HepG2 (cell line): ENCODE measurements around the gene OR10P1. TPM values are rescaled to one million over a fixed set of nuclear protein-coding genes. Genes with fewer than 3 reads are reported as not detected.

Experiments
- ATAC-seq: fragments of 200-7000 bp; cut with Tn5 transposase; 3 replicates; pipeline ENCODE4 v1.9.1; 2020; ENCODE audit warnings: mild to moderate bottlenecking, moderate library complexity
- BruUV-seq: library from RNA; stranded (reverse); fragments of 400-500 nt; replicated peaks from 2 replicates; lab custom pipeline; 2021; lab: Mats Ljungman, UMichigan
- CTCF ChIA-PET: fragments of 300-600 bp; formaldehyde crosslinking; extraction: SDS; loops from one replicate; lab custom pipeline; 2021; ENCODE audit warnings: low total read pairs, inconsistent platforms, low intra/inter-chr PET ratio; lab: Yijun Ruan, JAX
- POLR2A ChIA-PET: fragments of 350-600 bp; sonication (Branson Sonifier 250); formaldehyde crosslinking; loops from one replicate; lab custom pipeline; 2020; ENCODE audit warnings: antibody characterized with exemption, inconsistent platforms; lab: Yijun Ruan, JAX
- DNase-seq: peaks from one replicate; pipeline ENCODE4 v3.0.0-alpha.2; 2015; ENCODE audit warnings: low spot score
- FAIRE-seq: peaks from 3 replicates; lab custom pipeline; 2011; peaks lifted over from hg19 to GRCh38; lab: Jason Lieb, UNC
- H2AFZ ChIP-seq: one replicate; pipeline ENCODE4 v1.6.1; 2011; ENCODE audit warnings: low read length, inconsistent platforms
- H3K27ac ChIP-seq: fragments of 300-600 bp; 3 replicates; pipeline ENCODE4 v1.8.0; 2011; ENCODE audit warnings: mixed run types, mild to moderate bottlenecking, mixed read lengths, low read length, inconsistent platforms; ENCODE audit not compliant: insufficient read depth; ENCODE audit errors: extremely low read length
- H3K27me3 ChIP-seq, 2 experiments: fragments of 200-600 bp in 1 of 2; 2 replicates in 1 of 2; 3 replicates in 1 of 2; pipeline versions ENCODE4 v1.6.0 to v1.8.0; 2011; ENCODE audit warnings: low read length in 2 of 2, mild to moderate bottlenecking in 2 of 2, moderate library complexity in 2 of 2, inconsistent platforms in 1 of 2; ENCODE audit not compliant: insufficient read depth in 2 of 2, control insufficient read depth in 1 of 2
- H3K36me3 ChIP-seq, 2 experiments: fragments of 200-600 bp in 1 of 2; replicated peaks in 1 of 2; 2 replicates in 1 of 2; 3 replicates in 1 of 2; pipeline versions ENCODE4 v1.5.1 to v1.8.0; 2011; ENCODE audit warnings: low read length in 2 of 2, inconsistent platforms in 1 of 2; ENCODE audit not compliant: insufficient read depth in 2 of 2, control insufficient read depth in 1 of 2
- H3K4me1 ChIP-seq: 2 replicates; pipeline ENCODE4 v1.5.1; 2012; ENCODE audit warnings: low read length, inconsistent platforms; ENCODE audit not compliant: insufficient read depth
- H3K4me2 ChIP-seq: 2 replicates; pipeline ENCODE4 v1.6.0; 2011; ENCODE audit warnings: low read depth, low read length, inconsistent platforms
- H3K4me3 ChIP-seq, 3 experiments: fragments of 200-600 bp in 1 of 3; sonication (generic), shearing (Covaris generic) in 1 of 3; replicated peaks in 1 of 3; 2 replicates each; pipeline ENCODE4 v1.5.1; 2011 to 2016; ENCODE audit warnings: low read length in 3 of 3, inconsistent platforms in 2 of 3, low read depth in 2 of 3, mild to moderate bottlenecking in 2 of 3, control low read depth in 1 of 3, mixed read lengths in 1 of 3; ENCODE audit not compliant: insufficient read depth in 1 of 3
- H3K79me2 ChIP-seq: one replicate; pipeline ENCODE4 v1.6.1; 2011; ENCODE audit warnings: low read length, inconsistent platforms; ENCODE audit not compliant: insufficient read depth
- H3K9ac ChIP-seq: 2 replicates; pipeline ENCODE4 v1.6.0; 2011; ENCODE audit warnings: mild to moderate bottlenecking, low read depth, low read length, inconsistent platforms; ENCODE audit not compliant: insufficient read depth
- H3K9me3 ChIP-seq: 2 replicates; pipeline ENCODE4 v1.5.1; 2012; ENCODE audit warnings: mild to moderate bottlenecking, low read length
- H4K20me1 ChIP-seq: 2 replicates; pipeline ENCODE4 v1.6.0; 2011; ENCODE audit warnings: inconsistent platforms, mild to moderate bottlenecking, low read length, moderate library complexity; ENCODE audit not compliant: insufficient read depth
- DZIP1 ChIP-seq: sonication (generic); formaldehyde crosslinking; IDR thresholded peaks from 2 replicates; pipeline ENCODE4 v1.5.0; 2020; ENCODE audit warnings: mild to moderate bottlenecking, missing genetic modification reagents
- MBD4 ChIP-seq: IDR thresholded peaks from 2 replicates; pipeline ENCODE4 v1.6.1; 2012; ENCODE audit warnings: low read length, inconsistent platforms, borderline replicate concordance
- NR1H2 ChIP-seq: sonication (generic); formaldehyde crosslinking; IDR thresholded peaks from 2 replicates; pipeline ENCODE4 v1.8.1; 2022; ENCODE audit warnings: low read depth, missing genetic modification reagents, borderline replicate concordance
- PLSCR1 ChIP-seq: sonication (generic); formaldehyde crosslinking; IDR thresholded peaks from 2 replicates; pipeline ENCODE4 v1.5.0; 2020; ENCODE audit warnings: missing genetic modification reagents, mild to moderate bottlenecking, borderline replicate concordance
- PRDM4 ChIP-seq: sonication (generic); formaldehyde crosslinking; IDR thresholded peaks from 2 replicates; pipeline ENCODE4 v1.9.0; 2021; ENCODE audit warnings: missing genetic modification reagents, borderline replicate concordance
- TBP ChIP-seq: sonication (generic); formaldehyde crosslinking; IDR thresholded peaks from 2 replicates; pipeline ENCODE4 v1.5.0; 2020; ENCODE audit warnings: missing genetic modification reagents
- ZNF143 ChIP-seq: sonication (generic); formaldehyde crosslinking; IDR thresholded peaks from 2 replicates; pipeline ENCODE4 v1.4.0; 2020; ENCODE audit warnings: missing genetic modification reagents
- ZNF326 ChIP-seq: sonication (generic); formaldehyde crosslinking; IDR thresholded peaks from 2 replicates; pipeline ENCODE4 v1.4.0; 2020; ENCODE audit warnings: missing genetic modification reagents, borderline replicate concordance
- ZNF407 ChIP-seq: sonication (generic); formaldehyde crosslinking; IDR thresholded peaks from one replicate; pipeline ENCODE4 v1.5.1; 2020; ENCODE audit warnings: mild to moderate bottlenecking, missing genetic modification reagents; ENCODE audit errors: not compliant biosample characterization
- WGBS: methylation state at CpG from one replicate; pipeline ENCODE4 v1.1.6; 2017; ENCODE audit warnings: low lambda C conversion rate; 5-methylcytosine and 5-hydroxymethylcytosine counted together
- in situ Hi-C: cut with HindIII; loops from 2 replicates; pipeline ENCODE4 v1.10.0; 2017; ENCODE audit warnings: low pct_unique_long_range_greater_than_20kb; ENCODE audit not compliant: extremely low pct_ligation_motif_present
- intact Hi-C: fragments of 100-400 bp; cut with micrococcal nuclease; formaldehyde crosslinking; loops from one replicate; pipeline ENCODE4 v1.10.0; 2022; ENCODE audit not compliant: unreplicated experiment
- polyA plus RNA-seq, 8 experiments: library from polyadenylated mRNA; depleted of rRNA in 3 of 8; stranded (reverse) in 7 of 8; unstranded in 1 of 8; fragments of >200 nt; fragmentation: Illumina TruSeq in 4 of 8; extraction: Trizol in 4 of 8; gene quantifications; 2 replicates each; pipeline versions ENCODE4 v1.2.1 to v1.2.3, GENCODE V29; 2011 to 2016; ENCODE audit warnings: low read depth in 4 of 8, missing spikeins in 1 of 8, mixed read lengths in 1 of 8; ENCODE audit not compliant: insufficient read depth in 1 of 8
- total RNA-seq, 5 experiments: library from RNA; depleted of rRNA; stranded (reverse); fragments of >200 nt; fragmentation: Illumina TruSeq; extraction: Trizol; gene quantifications; 2 replicates each; pipeline ENCODE4 v1.2.3, GENCODE V29; 2016; ENCODE audit warnings: low read depth in 1 of 5

Gene OR10P1
- total and polyA plus RNA-seq, 2 of the 13 experiments (the other 11 are each of a cell fraction or from before 2014, with no cell fraction given): not detected

GRCh38 chr12:55626154-55626553, 10.5 kb upstream of the OR10P1 start:
- WGBS: 13% methylated on average over 4 of the region's 4 CpGs
- Histone ChIP-seq H3K4me3 (no peak overlapping the region), H3K4me1 (no peaks in the 10 kb centered on the region), H3K79me2 (no peaks in the 10 kb centered on the region), H3K9me3 (no peaks in the 10 kb centered on the region), H4K20me1 (no peaks in the 10 kb centered on the region), H2AFZ (no peak overlapping the region), H3K36me3 (no peaks in the 10 kb centered on the region), H3K9ac (no peak overlapping the region), H3K27me3 (peaks cover 0 to 2% of the 10 kb centered on the region in 2 experiments; a peak in 1 of 5 replicates), H3K27ac (no peak overlapping the region), H3K4me2 (no peak overlapping the region)
- FAIRE-seq (no peak), DNase-seq (no peak), ATAC-seq (no peak)
- intact Hi-C loops: no loop called here
- CTCF ChIA-PET: no interaction called here
- no TSS peak for BruUV-seq
- in situ Hi-C loops: no loop called here
- POLR2A ChIA-PET: no interaction called here
- no peak for TF ChIP-seq ZNF143 (CRISPR knock-in tag)
- no peak for TF ChIP-seq PRDM4 (CRISPR knock-in tag)
- TF ChIP-seq TBP (CRISPR knock-in tag): no peak
- no peak for TF ChIP-seq ZNF407 (CRISPR knock-in tag)
- no peak for TF ChIP-seq MBD4
- TF ChIP-seq NR1H2 (CRISPR knock-in tag): no peak
- no peak for TF ChIP-seq ZNF326 (CRISPR knock-in tag)
- TF ChIP-seq DZIP1 (CRISPR knock-in tag): no peak
- TF ChIP-seq PLSCR1 (CRISPR knock-in tag): no peak
